ENCODE data around the gene GPATCH4.

GPATCH4 gene

GRCh38 chr1:156547434-156547833 lies 53.8 kb downstream of the GPATCH4 start:
- TF ChIP-seq ZFX (IDR thresholded peaks at IDR 0.05; ENCODE audit: borderline replicate concordance) (no peak), CTCF (IDR thresholded peaks at IDR 0.05) (no peak)
- H3K27ac ChIP-seq: no peak overlapping the region

GRCh38 chr1:156546267-156546666 lies 55.0 kb downstream of the GPATCH4 start:
- no peak overlapping the region for H3K27ac ChIP-seq
- TF ChIP-seq ZFX (IDR thresholded peaks at IDR 0.05; ENCODE audit: borderline replicate concordance): no peak
- no peak for TF ChIP-seq CTCF (IDR thresholded peaks at IDR 0.05)

- no peak overlapping the region for H3K27ac ChIP-seq
- TF ChIP-seq ZFX (IDR thresholded peaks at IDR 0.05; ENCODE audit: borderline replicate concordance) (no peak), CTCF (IDR thresholded peaks at IDR 0.05) (no peak)
Measured at GRCh38 chr1:156544592-156545102, 56.6 kb downstream of the GPATCH4 start.

All from 22Rv1 (cell line).